H9 (cell line): ENCODE measurements around the gene FAM3D. TPM values are rescaled to one million over a fixed set of nuclear protein-coding genes. Genes with fewer than 3 reads are reported as not detected.

Experiments
- DNase-seq: peaks from one replicate; pipeline ENCODE4 v3.0.0-alpha.2; 2017
- H2AFZ ChIP-seq: one replicate; pipeline ENCODE4 v1.6.1; 2013; ENCODE audit warnings: mild to moderate bottlenecking, low read length, control low read depth, moderate library complexity
- H2AK5ac ChIP-seq: 2 replicates; pipeline ENCODE4 v1.6.1; 2013; ENCODE audit warnings: low read length, control low read depth, mixed read lengths; ENCODE audit not compliant: insufficient read length
- H2BK120ac ChIP-seq: one replicate; pipeline ENCODE4 v1.6.1; 2013; ENCODE audit warnings: low read depth, mild to moderate bottlenecking, low read length, control low read depth, inconsistent platforms; ENCODE audit not compliant: poor library complexity, severe bottlenecking
- H2BK12ac ChIP-seq: 2 replicates; pipeline ENCODE4 v1.6.1; 2013; ENCODE audit warnings: low read length, control low read depth, mixed read lengths, low read depth; ENCODE audit not compliant: insufficient read length
- H2BK15ac ChIP-seq: 2 replicates; pipeline ENCODE4 v1.6.1; 2013; ENCODE audit warnings: low read depth, low read length, control low read depth
- H2BK20ac ChIP-seq: one replicate; pipeline ENCODE4 v1.6.1; 2013; ENCODE audit warnings: low read depth, mild to moderate bottlenecking, low read length, control low read depth, inconsistent platforms; ENCODE audit not compliant: poor library complexity, severe bottlenecking
- H2BK5ac ChIP-seq: 2 replicates; pipeline ENCODE4 v1.6.1; 2013; ENCODE audit warnings: low read length, control low read depth, mixed read lengths; ENCODE audit not compliant: insufficient read length
- H3K14ac ChIP-seq: 2 replicates; pipeline ENCODE4 v1.6.1; 2013; ENCODE audit warnings: low read length, control low read depth; ENCODE audit not compliant: insufficient read depth
- H3K18ac ChIP-seq: 2 replicates; pipeline ENCODE4 v1.6.1; 2013; ENCODE audit warnings: low read depth, mild to moderate bottlenecking, mixed read lengths, low read length, control low read depth; ENCODE audit not compliant: insufficient read length
- H3K23ac ChIP-seq: 2 replicates; pipeline ENCODE4 v1.6.1; 2013; ENCODE audit warnings: low read length, control low read depth, mixed read lengths, low read depth; ENCODE audit not compliant: insufficient read length
- H3K23me2 ChIP-seq: 2 replicates; pipeline ENCODE4 v1.6.1; 2013; ENCODE audit warnings: low read depth, mild to moderate bottlenecking, mixed read lengths, low read length, control low read depth; ENCODE audit not compliant: insufficient read length, poor library complexity, severe bottlenecking
- H3K27ac ChIP-seq: 2 replicates; pipeline ENCODE4 v1.5.1; 2013; ENCODE audit warnings: low read length, control low read depth, mixed read lengths, low read depth; ENCODE audit not compliant: insufficient read length
- H3K27me3 ChIP-seq: 2 replicates; pipeline ENCODE4 v1.6.1; 2013; ENCODE audit warnings: low read length, control low read depth, inconsistent platforms; ENCODE audit not compliant: insufficient read depth
- H3K4ac ChIP-seq: 2 replicates; pipeline ENCODE4 v1.6.1; 2013; ENCODE audit warnings: low read depth, mild to moderate bottlenecking, control low read depth, inconsistent platforms, low read length, moderate library complexity
- H3K4me1 ChIP-seq: 2 replicates; pipeline ENCODE4 v1.6.1; 2013; ENCODE audit warnings: low read length, control low read depth, inconsistent platforms; ENCODE audit not compliant: insufficient read depth
- H3K4me2 ChIP-seq: 2 replicates; pipeline ENCODE4 v1.6.1; 2013; ENCODE audit warnings: low read length, control low read depth, mixed read lengths; ENCODE audit not compliant: insufficient read length, insufficient read depth
- H3K56ac ChIP-seq: 2 replicates; pipeline ENCODE4 v1.6.1; 2013; ENCODE audit warnings: low read depth, mild to moderate bottlenecking, mixed read lengths, low read length, control low read depth; ENCODE audit not compliant: insufficient read length
- H3K79me1 ChIP-seq: 2 replicates; pipeline ENCODE4 v1.6.1; 2013; ENCODE audit warnings: low read depth, mild to moderate bottlenecking, moderate library complexity, low read length, control low read depth, inconsistent platforms; ENCODE audit not compliant: insufficient read depth, poor library complexity, severe bottlenecking
- H3K79me2 ChIP-seq: 2 replicates; pipeline ENCODE4 v1.6.1; 2013; ENCODE audit warnings: low read length, control low read depth, inconsistent platforms; ENCODE audit not compliant: insufficient read depth
- H3K9ac ChIP-seq: 2 replicates; pipeline ENCODE4 v1.6.1; 2013; ENCODE audit warnings: low read length, control low read depth, mixed read lengths; ENCODE audit not compliant: insufficient read length; ENCODE audit errors: extremely low read depth
- H3K9me3 ChIP-seq: one replicate; pipeline ENCODE4 v1.6.1; 2013; ENCODE audit warnings: low read depth, low read length, inconsistent platforms; ENCODE audit not compliant: control insufficient read depth
- H3T11ph ChIP-seq: one replicate; pipeline ENCODE4 v1.6.1; 2013; ENCODE audit warnings: mild to moderate bottlenecking, low read length, control low read depth, inconsistent platforms
- H4K20me1 ChIP-seq: one replicate; pipeline ENCODE4 v1.6.1; 2013; ENCODE audit not compliant: control insufficient read depth, insufficient read length, insufficient read depth
- H4K5ac ChIP-seq: 2 replicates; pipeline ENCODE4 v1.6.1; 2013; ENCODE audit warnings: low read depth, mild to moderate bottlenecking, mixed read lengths, low read length, control low read depth; ENCODE audit not compliant: insufficient read length
- H4K8ac ChIP-seq: replicated peaks from 2 replicates; pipeline ENCODE4 v1.6.1; 2013; ENCODE audit warnings: low read length, control low read depth, mixed read lengths, low read depth; ENCODE audit not compliant: insufficient read length
- H4K91ac ChIP-seq: 2 replicates; pipeline ENCODE4 v1.6.1; 2013; ENCODE audit warnings: low read depth, mild to moderate bottlenecking, moderate library complexity, mixed read lengths, low read length, control low read depth; ENCODE audit not compliant: insufficient read length
- H3K27ac Mint-ChIP-seq, 3 experiments: 2 replicates in 2 of 3; 3 replicates in 1 of 3; pipeline ENCODE4 v1.8.0; 2020 to 2021; ENCODE audit warnings: mixed read lengths in 3 of 3, mild to moderate bottlenecking in 1 of 3, moderate library complexity in 1 of 3
- H3K27me3 Mint-ChIP-seq: 2 replicates; pipeline ENCODE4 v1.8.0; 2021; ENCODE audit warnings: low read depth, mild to moderate bottlenecking, moderate library complexity, mixed read lengths
- H3K36me3 Mint-ChIP-seq, 3 experiments: 2 replicates in 2 of 3; 3 replicates in 1 of 3; pipeline ENCODE4 v1.8.0; 2020 to 2021; ENCODE audit warnings: low read depth in 3 of 3, mixed read lengths in 3 of 3; ENCODE audit not compliant: insufficient read depth in 1 of 3
- H3K4me1 Mint-ChIP-seq, 2 experiments: 2 replicates each; pipeline ENCODE4 v1.8.0; 2020; ENCODE audit warnings: mixed read lengths in 2 of 2
- H3K4me3 Mint-ChIP-seq, 2 experiments: 2 replicates in 1 of 2; 3 replicates in 1 of 2; pipeline ENCODE4 v1.8.0; 2020 to 2021; ENCODE audit warnings: mild to moderate bottlenecking in 2 of 2, mixed read lengths in 2 of 2, moderate library complexity in 1 of 2
- H3K9me3 Mint-ChIP-seq, 2 experiments: 2 replicates in 1 of 2; 3 replicates in 1 of 2; pipeline ENCODE4 v1.8.0; 2020; ENCODE audit warnings: mild to moderate bottlenecking in 2 of 2, mixed read lengths in 2 of 2, moderate library complexity in 1 of 2
- CTCF ChIP-seq: fragments of 200-600 bp; sonication (generic); conservative IDR thresholded peaks from 3 replicates; pipeline ENCODE4 v1.8.0; 2021; ENCODE audit warnings: antibody characterized with exemption, mild to moderate bottlenecking
- WGBS: extraction: QIAGEN DNeasy Blood & Tissue Kit; methylation state at CpG from one replicate; pipeline ENCODE4 v1.1.7; 2013; ENCODE audit warnings: missing lambda C conversion rate, low lambda C conversion rate, mixed read lengths; ENCODE audit not compliant: insufficient read length; ENCODE audit errors: extremely low coverage; 5-methylcytosine and 5-hydroxymethylcytosine counted together
- total RNA-seq: library from RNA; stranded (reverse); gene quantifications from 2 replicates; pipeline ENCODE4 v1.2.1, GENCODE V29; 2021

The FAM3D gene
- total RNA-seq, 1 experiment from 2014 or later: not detected

- Histone ChIP-seq H3K27me3 (peaks cover 10% of the 10 kb centered on the region; the same call in 1 of the 2 replicates), H4K5ac (no peak overlapping the region), H3T11ph (no peak overlapping the region), H3K14ac (no peak overlapping the region), H2AK5ac (no peak overlapping the region), H3K4me2 (no peak overlapping the region), H4K91ac (no peak overlapping the region), H2BK12ac (no peak overlapping the region), H2BK20ac (no peak overlapping the region), H3K18ac (no peak overlapping the region), H4K8ac (no peak overlapping the region), H2BK120ac (no peak overlapping the region), H3K56ac (no peak overlapping the region), H3K4ac (no peak overlapping the region), H4K20me1 (no peaks in the 10 kb centered on the region), H2AFZ (no peak overlapping the region), H2BK15ac (no peak overlapping the region), H3K79me1 (no peaks in the 10 kb centered on the region), H3K79me2 (no peaks in the 10 kb centered on the region), H2BK5ac (no peak overlapping the region), H3K9me3 (no peaks in the 10 kb centered on the region), H3K23me2 (no peaks in the 10 kb centered on the region), H3K9ac (no peak overlapping the region), H3K27ac (no peak overlapping the region), H3K4me1 (no peaks in the 10 kb centered on the region), H3K23ac (no peak overlapping the region)
- Mint-ChIP-seq H3K4me3 (no peak overlapping the region), H3K27me3 (peaks cover 100% of the 10 kb centered on the region), H3K27ac (no peak overlapping the region), H3K36me3 (no peaks in the 10 kb centered on the region), H3K4me1 (peaks cover 11 to 20% of the 10 kb centered on the region in 2 experiments), H3K9me3 (peaks cover 0 to 4% of the 10 kb centered on the region in 2 experiments; a peak in 2 of 5 replicates)
- WGBS: no CpG with 5 or more reads among the region's 6 CpGs
- no peak for TF ChIP-seq CTCF
- DNase-seq: no peak
These were observed 28.0 kb downstream of the FAM3D start for GRCh38 chr3:58638591-58638990.
